Measurements from ENCODE around the gene OXCT2. TPM values are rescaled to one million over a fixed set of nuclear protein-coding genes. Genes with fewer than 3 reads are reported as not detected.

OXCT2 gene
- polyA plus RNA-seq, 1 donor (not counting 4 experiments of a cell fraction or from before 2014, with no cell fraction given) = not detected

DNA sequence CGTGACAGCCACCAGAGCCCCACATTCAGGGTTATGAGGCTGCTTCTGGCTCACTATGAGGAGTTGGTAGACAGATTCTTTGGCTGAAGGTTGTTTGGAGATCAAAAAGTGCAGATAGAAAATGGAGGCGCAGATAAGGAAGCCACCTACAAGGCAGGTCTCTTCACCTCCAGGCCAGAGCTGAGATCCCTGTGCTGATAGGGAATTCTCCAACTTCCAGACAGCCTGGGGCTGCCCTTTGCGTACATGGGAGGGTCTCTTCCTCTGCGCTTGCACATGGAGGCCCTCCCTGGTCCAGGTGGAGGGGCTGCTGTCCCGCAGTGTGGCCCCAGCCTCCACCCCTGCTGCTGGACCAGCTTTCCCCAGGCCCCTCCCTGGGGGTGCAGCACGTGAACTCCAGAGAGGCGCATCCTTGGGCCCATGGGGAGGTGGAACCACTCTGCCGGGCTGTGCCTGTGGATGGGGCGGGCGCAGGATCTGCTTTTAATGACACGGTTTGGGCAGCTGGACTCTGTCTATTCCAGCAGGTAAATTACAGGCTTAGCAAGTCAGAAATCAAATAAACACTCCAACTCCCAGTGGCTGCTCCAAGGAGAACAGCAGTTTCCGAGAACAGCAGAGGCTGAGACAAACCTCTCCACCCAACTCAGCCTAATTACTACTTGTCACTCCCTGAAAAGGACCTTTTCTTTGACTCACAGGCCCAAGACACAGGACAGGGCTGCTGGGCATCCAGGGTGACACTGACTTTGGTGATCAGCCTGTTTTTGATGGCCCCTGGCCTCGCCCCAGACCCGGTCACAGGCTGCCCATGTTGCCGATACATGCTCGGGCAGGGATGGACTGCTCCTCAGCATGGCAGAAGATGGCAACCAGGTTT, 12.4 kb downstream of the OXCT2 start:
- Histone ChIP-seq H3K27me3 (ENCODE audit: control insufficient read depth, extremely low read depth, insufficient read depth, low read length) (no peaks in the 10 kb centered on the region), H3K4me2 (ENCODE audit: control insufficient read depth, extremely low read depth, insufficient read depth, low read depth, low read length) (no peak overlapping the region), H3K4me3 (ENCODE audit: control insufficient read depth in 2 of 3, extremely low read depth in 1 of 3, insufficient read depth in 2 of 3, low read depth in 1 of 3, low read length in 3 of 3) (no peak overlapping the region), H3K27ac (ENCODE audit: control insufficient read depth, insufficient read depth, low read length) (no peak overlapping the region), H3K9ac (ENCODE audit: control insufficient read depth, extremely low read depth, insufficient read depth, low read length) (no peak overlapping the region), H2AFZ (ENCODE audit: control insufficient read depth, low read length) (no peak overlapping the region), H3K36me3 (ENCODE audit: control insufficient read depth in 2 of 2, extremely low read depth in 1 of 2, insufficient read depth in 2 of 2, low read length in 2 of 2) (peaks cover 4 to 20% of the 10 kb centered on the region in 2 experiments), H3K79me2 (ENCODE audit: control insufficient read depth, insufficient read depth, low read length) (no peaks in the 10 kb centered on the region), H3K9me1 (ENCODE audit: control insufficient read depth, extremely low read depth, insufficient read depth, low read length) (no peaks in the 10 kb centered on the region), H3K4me1 (ENCODE audit: control insufficient read depth, extremely low read depth, insufficient read depth, low read length) (no peaks in the 10 kb centered on the region), H4K20me1 (ENCODE audit: control insufficient read depth, extremely low read depth, insufficient read depth, low read length) (no peaks in the 10 kb centered on the region), H3K9me3 (ENCODE audit: control insufficient read depth, low read depth, low read length) (no peaks in the 10 kb centered on the region)
- no peak for FAIRE-seq
- dilution Hi-C loops (cut with MboI; ENCODE audit: extremely low pct_ligation_motif_present, low sequenced_read_pairs) = no loop called here
- TF ChIP-seq, protein P1, sequence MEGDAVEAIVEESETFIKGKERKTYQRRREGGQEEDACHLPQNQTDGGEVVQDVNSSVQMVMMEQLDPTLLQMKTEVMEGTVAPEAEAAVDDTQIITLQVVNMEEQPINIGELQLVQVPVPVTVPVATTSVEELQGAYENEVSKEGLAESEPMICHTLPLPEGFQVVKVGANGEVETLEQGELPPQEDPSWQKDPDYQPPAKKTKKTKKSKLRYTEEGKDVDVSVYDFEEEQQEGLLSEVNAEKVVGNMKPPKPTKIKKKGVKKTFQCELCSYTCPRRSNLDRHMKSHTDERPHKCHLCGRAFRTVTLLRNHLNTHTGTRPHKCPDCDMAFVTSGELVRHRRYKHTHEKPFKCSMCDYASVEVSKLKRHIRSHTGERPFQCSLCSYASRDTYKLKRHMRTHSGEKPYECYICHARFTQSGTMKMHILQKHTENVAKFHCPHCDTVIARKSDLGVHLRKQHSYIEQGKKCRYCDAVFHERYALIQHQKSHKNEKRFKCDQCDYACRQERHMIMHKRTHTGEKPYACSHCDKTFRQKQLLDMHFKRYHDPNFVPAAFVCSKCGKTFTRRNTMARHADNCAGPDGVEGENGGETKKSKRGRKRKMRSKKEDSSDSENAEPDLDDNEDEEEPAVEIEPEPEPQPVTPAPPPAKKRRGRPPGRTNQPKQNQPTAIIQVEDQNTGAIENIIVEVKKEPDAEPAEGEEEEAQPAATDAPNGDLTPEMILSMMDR (optimal IDR thresholded peaks at IDR 0.05 in 1 of 3, IDR thresholded peaks at IDR 0.05 in 1 of 3, conservative IDR thresholded peaks at IDR 0.05 in 1 of 3; ENCODE audit: extremely low read depth in 1 of 3, insufficient read depth in 2 of 3, low read length in 3 of 3) = no peak
- TF ChIP-seq EZH2 (IDR thresholded peaks at IDR 0.05; ENCODE audit: low read length) = no peak
- DNase-seq (ENCODE audit: low read depth, low spot score) = no peak

GRCh38 chr1:39757501-39757900, 13.6 kb downstream of the OXCT2 start:
- H4K20me1 ChIP-seq (ENCODE audit: control insufficient read depth, extremely low read depth, insufficient read depth, low read length) = no peaks in the 10 kb centered on the region
- no peak overlapping the region for H3K27ac ChIP-seq (ENCODE audit: control insufficient read depth, insufficient read depth, low read length)
- H2AFZ ChIP-seq (ENCODE audit: control insufficient read depth, low read length) = no peak overlapping the region
- no peak for DNase-seq (ENCODE audit: low read depth, low spot score)
- no peaks in the 10 kb centered on the region for H3K4me1 ChIP-seq (ENCODE audit: control insufficient read depth, extremely low read depth, insufficient read depth, low read length)
- no peak overlapping the region for H3K4me3 ChIP-seq (ENCODE audit: control insufficient read depth in 2 of 3, extremely low read depth in 1 of 3, insufficient read depth in 2 of 3, low read depth in 1 of 3, low read length in 3 of 3)
- H3K9me3 ChIP-seq (ENCODE audit: control insufficient read depth, low read depth, low read length) = no peaks in the 10 kb centered on the region
- TF ChIP-seq EZH2 (IDR thresholded peaks at IDR 0.05; ENCODE audit: low read length) = no peak
- TF ChIP-seq, protein P1 (optimal IDR thresholded peaks at IDR 0.05 in 1 of 3, IDR thresholded peaks at IDR 0.05 in 1 of 3, conservative IDR thresholded peaks at IDR 0.05 in 1 of 3; ENCODE audit: extremely low read depth in 1 of 3, insufficient read depth in 2 of 3, low read length in 3 of 3) = no peak
- no peaks in the 10 kb centered on the region for H3K27me3 ChIP-seq (ENCODE audit: control insufficient read depth, extremely low read depth, insufficient read depth, low read length)
- dilution Hi-C loops (cut with MboI; ENCODE audit: extremely low pct_ligation_motif_present, low sequenced_read_pairs) = no loop called here
- H3K79me2 ChIP-seq (ENCODE audit: control insufficient read depth, insufficient read depth, low read length) = no peaks in the 10 kb centered on the region
- no peak for FAIRE-seq
- no peaks in the 10 kb centered on the region for H3K9me1 ChIP-seq (ENCODE audit: control insufficient read depth, extremely low read depth, insufficient read depth, low read length)
- peaks cover 11 to 28% of the 10 kb centered on the region in 2 experiments for H3K36me3 ChIP-seq (ENCODE audit: control insufficient read depth in 2 of 2, extremely low read depth in 1 of 2, insufficient read depth in 2 of 2, low read length in 2 of 2)
- H3K9ac ChIP-seq (ENCODE audit: control insufficient read depth, extremely low read depth, insufficient read depth, low read length) = no peak overlapping the region
- no peak overlapping the region for H3K4me2 ChIP-seq (ENCODE audit: control insufficient read depth, extremely low read depth, insufficient read depth, low read depth, low read length)

All from keratinocyte (primary cell).